HG02943 (cell line): Measurements from ENCODE around the gene CDK10.

Source experiments
- ATAC-seq: cut with Tn5 transposase; IDR thresholded peaks from one replicate; pipeline ENCODE4 v1.9.1; 2021; ENCODE audit warnings: mild to moderate bottlenecking, low read depth, moderate library complexity; ENCODE audit not compliant: unreplicated experiment

CDK10 gene

GRCh38 chr16:89732142-89732917 is 45.8 kb downstream of the CDK10 start:
- no peak for ATAC-seq

GRCh38 chr16:89732918-89733242 is 46.4 kb downstream of the CDK10 start:
- ATAC-seq = no peak

- ATAC-seq = no peak
Observed at GRCh38 chr16:89733322-89733721, 46.8 kb downstream of the CDK10 start.

- no peak for ATAC-seq
Observed at GRCh38 chr16:89733792-89734191, 47.3 kb downstream of the CDK10 start.

GRCh38 chr16:89736554-89736953 is 50.1 kb downstream of the CDK10 start:
- no peak for ATAC-seq

- ATAC-seq = no peak
Observed at GRCh38 chr16:89737341-89738071, 51.0 kb downstream of the CDK10 start.

GRCh38 chr16:89738072-89738377 is 51.5 kb downstream of the CDK10 start:
- ATAC-seq = no peak

GRCh38 chr16:89738538-89739317 is 52.2 kb downstream of the CDK10 start:
- no peak for ATAC-seq

GRCh38 chr16:89739383-89739782 is 52.9 kb downstream of the CDK10 start:
- ATAC-seq = no peak

GRCh38 chr16:89741342-89742014 is 55.0 kb downstream of the CDK10 start:
- ATAC-seq = no peak

GRCh38 chr16:89742948-89743347 is 56.5 kb downstream of the CDK10 start:
- no peak for ATAC-seq

- no peak for ATAC-seq
Observed at GRCh38 chr16:89744813-89745212, 58.3 kb downstream of the CDK10 start.
